Measurements from ENCODE around the gene PPFIBP1.

DNA sequence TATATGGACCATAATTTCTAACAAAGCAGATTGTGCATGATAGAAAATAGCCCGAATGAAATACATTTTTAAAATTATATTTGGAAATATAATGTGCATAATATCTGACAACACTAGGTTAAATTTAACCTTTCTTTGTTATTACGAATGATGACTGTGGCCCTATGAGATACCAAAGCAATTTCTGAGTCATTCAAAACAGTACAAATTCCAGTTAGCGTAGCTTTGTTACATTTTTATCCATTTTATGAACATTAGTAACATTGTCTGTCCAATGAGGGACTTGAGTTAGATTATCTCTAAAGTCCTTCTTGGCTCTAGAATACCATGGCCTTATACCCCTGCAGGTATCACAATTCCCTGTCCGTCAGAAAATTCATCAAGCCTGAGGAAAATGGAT, 133.3 kb downstream of the PPFIBP1 start:
- TF ChIP-seq CTCF (IDR thresholded peaks at IDR 0.05): no peak
- TF ChIP-seq POLR2A (IDR thresholded peaks at IDR 0.05): no peak
